Activated CD8-positive, alpha-beta T cell treated with anti-CD3 and anti-CD28 coated beads for 36 hours (primary cell): ENCODE data around the gene PNCK. TPM values are rescaled to one million over a fixed set of nuclear protein-coding genes. Genes with fewer than 3 reads are reported as not detected.

Experiments
- ATAC-seq: fragments of 200-7000 bp; cut with Tn5 transposase; one replicate; pipeline ENCODE4 v1.10.0; 2021; ENCODE audit warnings: mild to moderate bottlenecking, moderate library complexity
- CTCF ChIA-PET: fragments of 350-600 bp; sonication (Branson Sonifier 250); formaldehyde crosslinking; loops from one replicate; lab custom pipeline; 2021; ENCODE audit warnings: antibody characterized with exemption; lab: Charles Lee
- POLR2A ChIA-PET: fragments of 350-600 bp; sonication (Branson Sonifier 250); formaldehyde crosslinking; loops from one replicate; lab custom pipeline; 2021; ENCODE audit warnings: antibody characterized with exemption; lab: Charles Lee
- DNase-seq: peaks from one replicate; pipeline ENCODE4 v3.0.0-alpha.2; 2020
- H3K27ac Mint-ChIP-seq: one replicate; pipeline ENCODE4 v1.8.0; 2021; ENCODE audit warnings: mild to moderate bottlenecking, mixed read lengths
- H3K27me3 Mint-ChIP-seq: one replicate; pipeline ENCODE4 v1.8.0; 2021; ENCODE audit warnings: mixed read lengths
- H3K36me3 Mint-ChIP-seq: one replicate; pipeline ENCODE4 v1.8.0; 2021; ENCODE audit warnings: low read depth, mixed read lengths
- H3K4me1 Mint-ChIP-seq: one replicate; pipeline ENCODE4 v1.8.0; 2021; ENCODE audit warnings: low read depth, mixed read lengths
- H3K4me3 Mint-ChIP-seq: one replicate; pipeline ENCODE4 v1.8.0; 2021; ENCODE audit warnings: mild to moderate bottlenecking, moderate library complexity, mixed read lengths
- H3K9me3 Mint-ChIP-seq: one replicate; pipeline ENCODE4 v1.8.0; 2021; ENCODE audit warnings: mixed read lengths
- intact Hi-C: fragments of 100-400 bp; cut with micrococcal nuclease; formaldehyde crosslinking; loops from one replicate; pipeline ENCODE4 v1.10.0; 2022
- total RNA-seq, 2 experiments: library from RNA; stranded (reverse); gene quantifications; one replicate each; pipeline ENCODE4 v1.2.3, GENCODE V29; 2021
- TF ChIP-seq, protein P1 (sequence below): fragments of 200-600 bp; IDR thresholded peaks from one replicate; pipeline ENCODE4 v1.8.0; 2022; ENCODE audit warnings: antibody characterized with exemption, mild to moderate bottlenecking

Gene PNCK
- total RNA-seq, 2 experiments from 2014 or later, result 0.70 to 1.1 TPM

DNA sequence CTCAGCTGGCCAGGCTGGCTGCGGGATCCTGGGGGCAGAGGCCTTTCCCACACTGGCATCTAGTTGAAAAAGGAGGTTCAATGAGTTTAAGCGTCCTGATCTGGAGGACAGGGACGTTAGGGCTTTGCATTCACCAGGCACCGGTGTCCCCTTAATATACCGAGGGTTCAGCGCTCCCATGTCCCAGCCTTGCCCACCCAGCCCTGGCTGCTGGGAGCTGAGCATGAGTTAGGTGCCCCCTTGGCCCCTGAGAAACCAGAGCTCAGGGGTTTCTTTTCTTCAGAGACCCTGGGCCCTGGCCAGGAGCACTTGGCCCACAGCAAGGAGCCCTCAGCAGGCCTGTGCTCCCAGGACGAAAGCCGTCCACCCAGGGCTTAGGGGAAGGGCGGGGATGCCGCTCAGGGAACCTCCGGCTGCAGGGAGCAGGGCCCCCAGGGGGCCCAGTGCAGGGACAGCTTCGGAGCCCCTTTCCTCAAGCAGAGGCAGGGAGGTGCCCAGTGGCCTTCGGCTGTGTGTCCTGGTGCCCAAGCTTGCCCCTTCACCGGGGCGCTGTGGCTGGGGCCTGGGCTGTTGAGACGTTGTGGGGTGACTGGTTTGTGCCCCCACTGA is 47.5 kb downstream of the PNCK start:
- POLR2A ChIA-PET, result no interaction called here
- Mint-ChIP-seq H3K4me3 (no peak overlapping the region), H3K36me3 (no peaks in the 10 kb centered on the region), H3K9me3 (peaks cover 2% of the 10 kb centered on the region), H3K27ac (no peak overlapping the region), H3K4me1 (no peaks in the 10 kb centered on the region), H3K27me3 (no peaks in the 10 kb centered on the region)
- ATAC-seq (no peak), DNase-seq (no peak)
- intact Hi-C loops, result no loop called here
- CTCF ChIA-PET, result no interaction called here
- TF ChIP-seq, protein P1, sequence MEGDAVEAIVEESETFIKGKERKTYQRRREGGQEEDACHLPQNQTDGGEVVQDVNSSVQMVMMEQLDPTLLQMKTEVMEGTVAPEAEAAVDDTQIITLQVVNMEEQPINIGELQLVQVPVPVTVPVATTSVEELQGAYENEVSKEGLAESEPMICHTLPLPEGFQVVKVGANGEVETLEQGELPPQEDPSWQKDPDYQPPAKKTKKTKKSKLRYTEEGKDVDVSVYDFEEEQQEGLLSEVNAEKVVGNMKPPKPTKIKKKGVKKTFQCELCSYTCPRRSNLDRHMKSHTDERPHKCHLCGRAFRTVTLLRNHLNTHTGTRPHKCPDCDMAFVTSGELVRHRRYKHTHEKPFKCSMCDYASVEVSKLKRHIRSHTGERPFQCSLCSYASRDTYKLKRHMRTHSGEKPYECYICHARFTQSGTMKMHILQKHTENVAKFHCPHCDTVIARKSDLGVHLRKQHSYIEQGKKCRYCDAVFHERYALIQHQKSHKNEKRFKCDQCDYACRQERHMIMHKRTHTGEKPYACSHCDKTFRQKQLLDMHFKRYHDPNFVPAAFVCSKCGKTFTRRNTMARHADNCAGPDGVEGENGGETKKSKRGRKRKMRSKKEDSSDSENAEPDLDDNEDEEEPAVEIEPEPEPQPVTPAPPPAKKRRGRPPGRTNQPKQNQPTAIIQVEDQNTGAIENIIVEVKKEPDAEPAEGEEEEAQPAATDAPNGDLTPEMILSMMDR, result no peak

DNA sequence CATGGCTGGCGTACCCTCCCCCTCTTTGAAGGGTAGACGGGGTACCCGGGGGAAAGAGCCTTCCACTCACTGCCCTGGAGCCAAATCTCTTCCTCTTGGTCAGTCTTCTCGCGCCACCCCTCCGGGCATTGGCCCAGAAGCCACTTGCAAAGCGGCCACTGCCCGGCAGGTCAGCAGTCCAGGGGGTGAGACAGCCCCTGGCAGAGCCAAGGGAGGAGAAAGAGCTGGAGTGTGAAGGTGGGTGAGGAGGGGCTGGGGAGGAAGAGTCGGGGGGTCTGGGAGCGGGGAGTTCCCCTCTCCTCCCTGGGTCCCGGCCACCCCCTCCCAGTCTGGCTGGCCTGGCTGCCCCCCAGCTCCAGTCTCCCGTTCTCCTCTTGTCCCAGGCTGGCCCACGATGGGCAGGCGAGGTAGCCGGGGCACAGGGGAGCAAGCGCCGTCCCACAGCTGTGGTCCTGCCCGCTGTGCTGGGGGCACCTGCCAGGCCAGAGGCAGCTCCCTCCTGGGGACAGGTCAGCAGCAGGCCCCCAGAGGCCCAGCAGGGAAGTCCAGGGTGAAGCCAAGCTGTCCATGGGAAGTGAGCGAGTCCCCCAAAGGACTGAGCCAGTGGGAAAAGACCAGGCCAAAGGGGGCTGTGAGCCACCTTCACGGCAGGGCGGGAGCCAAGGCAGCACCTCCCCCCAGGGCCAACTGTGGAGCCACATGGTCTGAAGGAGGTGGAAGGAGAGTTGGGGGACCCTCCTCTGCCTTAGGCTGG is 48.2 kb downstream of the PNCK start:
- no peaks in the 10 kb centered on the region for H3K27me3 Mint-ChIP-seq
- POLR2A ChIA-PET, result no interaction called here
- DNase-seq (no peak), ATAC-seq (no peak)
- H3K36me3 Mint-ChIP-seq, result no peaks in the 10 kb centered on the region
- CTCF ChIA-PET, result no interaction called here
- no peaks in the 10 kb centered on the region for H3K9me3 Mint-ChIP-seq
- H3K27ac Mint-ChIP-seq, result no peak overlapping the region
- no peak overlapping the region for H3K4me3 Mint-ChIP-seq
- intact Hi-C loops, result no loop called here
- no peaks in the 10 kb centered on the region for H3K4me1 Mint-ChIP-seq
- TF ChIP-seq, protein P1, result no peak

DNA sequence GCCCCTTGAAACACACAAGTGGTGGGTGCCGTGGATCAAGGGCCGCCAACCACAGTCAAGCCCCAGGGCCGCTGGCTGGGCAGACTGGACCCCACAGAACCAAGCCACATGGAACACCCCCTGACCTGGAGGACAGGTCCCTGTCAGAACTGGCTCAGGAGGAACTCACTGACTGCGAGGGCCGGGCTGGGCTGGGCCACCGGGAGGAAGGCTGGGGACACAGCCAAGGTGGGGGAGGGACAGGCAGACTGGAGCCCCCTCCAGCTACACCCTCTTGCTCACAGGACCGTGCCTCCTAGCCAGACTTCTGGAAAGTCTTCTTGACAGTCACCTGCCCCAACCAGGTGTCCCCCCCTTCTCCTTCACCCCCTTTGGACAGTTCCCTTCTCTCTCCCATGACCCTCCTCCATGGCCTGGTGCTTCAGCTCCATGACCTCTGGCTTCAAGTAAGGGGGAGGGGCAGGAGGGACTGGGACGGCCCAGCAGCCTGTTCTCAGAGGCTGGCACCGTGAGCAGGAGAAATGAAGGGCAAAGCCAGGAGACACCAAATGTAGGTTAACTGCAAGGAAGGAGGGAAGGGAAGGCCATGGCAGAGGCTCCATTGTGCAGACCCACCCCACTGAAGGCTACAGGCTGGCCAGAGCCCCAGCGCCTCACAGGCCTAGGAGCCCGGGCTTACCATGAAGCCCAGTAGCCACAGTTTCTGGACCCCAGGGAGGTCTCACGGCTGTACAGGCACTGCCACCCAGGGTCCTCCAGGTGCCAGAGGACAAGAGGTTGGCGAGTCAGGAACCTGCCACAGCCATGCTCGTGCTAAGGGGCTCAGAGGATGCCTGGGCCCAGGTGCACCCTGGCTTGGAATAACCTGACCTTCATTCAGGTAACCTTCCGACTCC is 49.2 kb downstream of the PNCK start:
- no peak overlapping the region for H3K4me3 Mint-ChIP-seq
- no peaks in the 10 kb centered on the region for H3K4me1 Mint-ChIP-seq
- no peak overlapping the region for H3K27ac Mint-ChIP-seq
- H3K9me3 Mint-ChIP-seq, result no peaks in the 10 kb centered on the region
- intact Hi-C loops, result no loop called here
- TF ChIP-seq, protein P1, result no peak
- DNase-seq, result no peak
- CTCF ChIA-PET, result interaction anchor here (1.9 kb wide), 1 partner anchor 44 kb away, joined by 5 read pairs; no protein-coding TSS in a partner anchor
- H3K27me3 Mint-ChIP-seq, result no peaks in the 10 kb centered on the region
- POLR2A ChIA-PET, result no interaction called here
- no peak for ATAC-seq
- no peaks in the 10 kb centered on the region for H3K36me3 Mint-ChIP-seq

DNA sequence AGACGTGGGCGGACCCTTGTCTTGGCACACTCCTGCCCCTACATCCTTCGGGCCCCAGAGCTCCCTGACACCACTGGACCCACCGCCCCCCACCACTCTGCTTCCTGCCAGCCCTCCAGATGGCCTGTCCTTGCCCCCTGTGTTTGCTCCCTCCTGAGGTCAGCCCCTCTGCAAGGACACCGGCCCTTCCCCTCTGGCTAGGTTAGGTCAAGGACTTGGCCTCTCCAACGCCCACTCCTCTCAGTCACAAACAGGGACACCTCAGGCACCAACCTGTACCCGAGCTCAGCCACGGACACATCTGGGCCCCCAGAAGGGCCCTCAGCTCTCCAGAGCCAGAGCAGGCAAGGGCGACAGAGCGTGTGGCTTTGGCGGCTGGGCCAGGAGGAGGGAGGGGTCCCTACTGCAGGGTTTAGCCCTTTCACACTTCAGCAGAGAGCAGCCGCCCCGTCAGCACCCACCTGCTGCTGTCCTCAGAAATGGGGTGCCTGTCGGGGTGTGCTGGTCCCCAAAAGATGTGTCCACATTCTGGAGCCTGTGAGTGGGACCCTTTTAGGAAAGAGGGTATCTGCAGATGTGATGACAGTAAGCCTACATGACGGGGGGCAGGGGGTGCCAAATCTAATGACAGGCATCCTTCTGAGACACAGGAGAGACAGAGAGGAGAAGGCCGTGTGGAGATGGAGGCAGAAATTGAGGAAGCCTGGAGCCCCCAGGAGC is 50.1 kb downstream of the PNCK start:
- no peaks in the 10 kb centered on the region for H3K36me3 Mint-ChIP-seq
- H3K4me3 Mint-ChIP-seq, result no peak overlapping the region
- no peak for ATAC-seq
- intact Hi-C loops, result no loop called here
- no peaks in the 10 kb centered on the region for H3K9me3 Mint-ChIP-seq
- TF ChIP-seq, protein P1, result no peak
- ChIA-PET POLR2A (no interaction called here), CTCF (interaction anchor here (1.9 kb wide), 1 partner anchor 45 kb away, joined by 5 read pairs; no protein-coding TSS in a partner anchor)
- no peaks in the 10 kb centered on the region for H3K27me3 Mint-ChIP-seq
- H3K27ac Mint-ChIP-seq, result no peak overlapping the region
- no peaks in the 10 kb centered on the region for H3K4me1 Mint-ChIP-seq
- no peak for DNase-seq
